HAP-1 (cell line): ENCODE results near the gene ADAP2.
"Not testable (repeated sequence)": the region's sequence is repeated elsewhere in the genome, so short reads cannot be mapped to it uniquely, and the experiment has no call there.

Source experiments
- DNase-seq, 2 experiments: peaks; one replicate each; pipeline ENCODE4 v3.0.0-alpha.2; 2016 to 2020; ENCODE audit warnings: low spot score in 2 of 2
- H3K27me3 ChIP-seq: fragments of 250-450 bp; sonication (Bioruptor Pico); 2 replicates; pipeline ENCODE4 v1.5.1; 2020; ENCODE audit warnings: low read depth, mild to moderate bottlenecking, moderate library complexity
- H3K36me3 ChIP-seq: fragments of 250-450 bp; sonication (Bioruptor Pico); replicated peaks from 2 replicates; pipeline ENCODE4 v1.5.1; 2020; ENCODE audit warnings: mild to moderate bottlenecking
- H3K4me1 ChIP-seq: fragments of 250-450 bp; sonication (Bioruptor Pico); 2 replicates; pipeline ENCODE4 v1.5.1; 2020; ENCODE audit warnings: mild to moderate bottlenecking
- H3K4me3 ChIP-seq: fragments of 250-450 bp; sonication (Bioruptor Pico); 2 replicates; pipeline ENCODE4 v1.5.1; 2020; ENCODE audit warnings: mild to moderate bottlenecking, moderate library complexity
- H3K9me3 ChIP-seq: fragments of 250-450 bp; sonication (Bioruptor Pico); 2 replicates; pipeline ENCODE4 v1.5.1; 2020; ENCODE audit warnings: mild to moderate bottlenecking, moderate library complexity
- in situ Hi-C: fragments of 300-500 bp; cut with MboI; formaldehyde crosslinking; loops from 3 replicates; pipeline ENCODE4 v1.14.3; 2020; ENCODE audit warnings: low sequenced_read_pairs, inconsistent platforms, mixed read lengths

Gene ADAP2

GRCh38 chr17:30965686-30966085 is 43.9 kb downstream of the ADAP2 start:
- no peak for DNase-seq
- no peaks in the 10 kb centered on the region for H3K27me3 ChIP-seq
- in situ Hi-C loops = no loop called here
- H3K4me3 ChIP-seq = no peak overlapping the region
- peaks cover 15% of the 10 kb centered on the region for H3K4me1 ChIP-seq
- H3K36me3 ChIP-seq = no peaks in the 10 kb centered on the region; the same call in 1 of the 2 replicates
- no peaks in the 10 kb centered on the region for H3K9me3 ChIP-seq

- H3K4me3 ChIP-seq, H3K36me3 ChIP-seq, in situ Hi-C loops, H3K27me3 ChIP-seq, H3K9me3 ChIP-seq: not testable (repeated sequence)
- H3K4me1 ChIP-seq = peaks cover 21% of the 10 kb centered on the region
- DNase-seq = peak in 1 of 2 experiments; percentile 1
These were observed 46.2 kb downstream of the ADAP2 start for GRCh38 chr17:30967911-30968310.

GRCh38 chr17:30969989-30970830 is 48.5 kb downstream of the ADAP2 start:
- no peaks in the 10 kb centered on the region for H3K27me3 ChIP-seq
- H3K36me3 ChIP-seq = peaks cover 8% of the 10 kb centered on the region; the same call in 1 of the 2 replicates
- peaks cover 21% of the 10 kb centered on the region for H3K4me1 ChIP-seq
- in situ Hi-C loops = no loop called here
- no peaks in the 10 kb centered on the region for H3K9me3 ChIP-seq
- peak overlapping the region; percentile 37 for H3K4me3 ChIP-seq
- peak; percentile 41 for DNase-seq

- Histone ChIP-seq H3K9me3 (no peaks in the 10 kb centered on the region), H3K4me3 (peak within 1 kb of the TSS; percentile 37), H3K4me1 (peaks cover 18% of the 10 kb centered on the region), H3K36me3 (peaks cover 8% of the 10 kb centered on the region; the same call in 1 of the 2 replicates), H3K27me3 (no peaks in the 10 kb centered on the region)
- DNase-seq = peak; percentile 92 to 94
- in situ Hi-C loops = no loop called here
These were observed 49.3 kb downstream of the ADAP2 start, which contains the start of gene RNF135 for GRCh38 chr17:30970831-30971567. RNF135 (plus strand) TSS chr17:30971039; CDS start chr17:30971074, 35 bp downstream.

GRCh38 chr17:30975042-30975820 is 53.5 kb downstream of the ADAP2 start:
- no peak overlapping the region for H3K4me3 ChIP-seq
- peaks cover 8% of the 10 kb centered on the region; the same call in 1 of the 2 replicates for H3K36me3 ChIP-seq
- peak in 1 of 2 experiments; percentile 3 for DNase-seq
- H3K9me3 ChIP-seq = no peaks in the 10 kb centered on the region
- H3K4me1 ChIP-seq = peaks cover 17% of the 10 kb centered on the region
- in situ Hi-C loops = no loop called here
- no peaks in the 10 kb centered on the region for H3K27me3 ChIP-seq

- H3K4me1 ChIP-seq, DNase-seq, H3K4me3 ChIP-seq, H3K36me3 ChIP-seq, in situ Hi-C loops, H3K9me3 ChIP-seq, H3K27me3 ChIP-seq: not testable (repeated sequence)
These were observed 58.2 kb downstream of the ADAP2 start for GRCh38 chr17:30979919-30980318.

GRCh38 chr17:30981531-30982519 is 60.1 kb downstream of the ADAP2 start:
- peaks cover 7% of the 10 kb centered on the region for H3K4me1 ChIP-seq
- in situ Hi-C loops = no loop called here
- no peaks in the 10 kb centered on the region; the same call in none of the 2 replicates for H3K36me3 ChIP-seq
- DNase-seq = peak in 1 of 2 experiments; percentile 2
- H3K4me3 ChIP-seq = no peak overlapping the region
- no peaks in the 10 kb centered on the region for H3K27me3 ChIP-seq
- no peaks in the 10 kb centered on the region for H3K9me3 ChIP-seq

GRCh38 chr17:30982855-30983254 is 61.1 kb downstream of the ADAP2 start:
- in situ Hi-C loops = no loop called here
- H3K4me3 ChIP-seq = no peak overlapping the region
- no peaks in the 10 kb centered on the region; the same call in none of the 2 replicates for H3K36me3 ChIP-seq
- H3K27me3 ChIP-seq = no peaks in the 10 kb centered on the region
- peaks cover 6% of the 10 kb centered on the region for H3K4me1 ChIP-seq
- no peak for DNase-seq
- no peaks in the 10 kb centered on the region for H3K9me3 ChIP-seq

GRCh38 chr17:30990458-30990857 is 68.7 kb downstream of the ADAP2 start:
- Histone ChIP-seq H3K36me3 (no peaks in the 10 kb centered on the region; the same call in none of the 2 replicates), H3K27me3 (no peaks in the 10 kb centered on the region), H3K4me1 (no peaks in the 10 kb centered on the region), H3K4me3 (no peak overlapping the region), H3K9me3 (no peaks in the 10 kb centered on the region)
- no peak for DNase-seq
- in situ Hi-C loops = no loop called here

GRCh38 chr17:30992551-30992950 is 70.8 kb downstream of the ADAP2 start:
- no peak for DNase-seq
- H3K36me3 ChIP-seq = peaks cover 4% of the 10 kb centered on the region; the same call in 1 of the 2 replicates
- H3K4me3 ChIP-seq = no peak overlapping the region
- no peaks in the 10 kb centered on the region for H3K4me1 ChIP-seq
- in situ Hi-C loops = no loop called here
- no peaks in the 10 kb centered on the region for H3K9me3 ChIP-seq
- no peaks in the 10 kb centered on the region for H3K27me3 ChIP-seq

- no peaks in the 10 kb centered on the region for H3K27me3 ChIP-seq
- no peaks in the 10 kb centered on the region for H3K9me3 ChIP-seq
- H3K4me1 ChIP-seq = no peaks in the 10 kb centered on the region
- in situ Hi-C loops = no loop called here
- no peak overlapping the region for H3K4me3 ChIP-seq
- H3K36me3 ChIP-seq = peaks cover 16% of the 10 kb centered on the region
- no peak for DNase-seq
These were observed 73.6 kb downstream of the ADAP2 start for GRCh38 chr17:30995347-30995746.

- DNase-seq = no peak
- Histone ChIP-seq H3K4me1 (no peaks in the 10 kb centered on the region), H3K27me3 (no peaks in the 10 kb centered on the region), H3K36me3 (peaks cover 16% of the 10 kb centered on the region), H3K4me3 (no peak overlapping the region), H3K9me3 (no peaks in the 10 kb centered on the region)
- in situ Hi-C loops = no loop called here
These were observed 74.7 kb downstream of the ADAP2 start for GRCh38 chr17:30996486-30996885.
